Measurements from ENCODE around the gene ZNF300. TPM values are rescaled to one million over a fixed set of nuclear protein-coding genes. Genes with fewer than 3 reads are reported as not detected.

ZNF300 gene
- 1 to 10 TPM in 5 of 6 donors, under 1 TPM in 1; 0.89 to 3.9 (median 1.8) TPM for polyA plus RNA-seq (ENCODE audit: low read depth in 6 of 6)

GRCh38 chr5:150904479-150905311 lies at the start of gene ZNF300:
Gene ZNF300 (minus strand): TSS chr5:150904980. CDS start chr5:150903155, 1,825 bp downstream.
- Mint-ChIP-seq H3K36me3 (peaks cover 23 to 33% of the 10 kb centered on the region in 2 donors), H3K4me1 (peaks cover 9 to 14% (median 14%) of the 10 kb centered on the region in 3 donors), H3K27ac (peak within 1 kb of the TSS; percentile 58 to 98 (median 96)), H3K27me3 (peaks cover 24 to 30% (median 26%) of the 10 kb centered on the region in 3 donors), H3K9me3 (peaks cover 23 to 87% (median 59%) of the 10 kb centered on the region in 7 donors), H3K4me3 (peak within 1 kb of the TSS; percentile 84 to 97 (median 93))
- peak; percentile 69 for DNase-seq
- peak; percentile 97 to 98 for ATAC-seq (ENCODE audit: low read depth in 2 of 2)

GRCh38 chr5:150948539-150948938 lies 43.8 kb upstream of the ZNF300 start:
- peaks cover 14 to 100% (median 85%) of the 10 kb centered on the region in 7 donors for H3K9me3 Mint-ChIP-seq
- H3K27me3 Mint-ChIP-seq: peaks cover 20 to 45% (median 34%) of the 10 kb centered on the region in 3 donors
- no peak overlapping the region for H3K27ac Mint-ChIP-seq
- ATAC-seq (ENCODE audit: low read depth in 2 of 2): no peak
- H3K36me3 Mint-ChIP-seq: peaks cover 46 to 50% of the 10 kb centered on the region in 2 donors
- DNase-seq: no peak
- no peak overlapping the region for H3K4me3 Mint-ChIP-seq
- peaks cover 0 to 4% (median 3%) of the 10 kb centered on the region in 3 donors for H3K4me1 Mint-ChIP-seq

GRCh38 chr5:150946351-150946905 lies 41.6 kb upstream of the ZNF300 start:
- DNase-seq: no peak
- H3K4me3 Mint-ChIP-seq: peak overlapping the region in 5 of 8 donors; percentile 36 to 82 (median 52)
- peaks cover 37 to 40% of the 10 kb centered on the region in 2 donors for H3K36me3 Mint-ChIP-seq
- no peak for ATAC-seq (ENCODE audit: low read depth in 2 of 2)
- H3K4me1 Mint-ChIP-seq: peaks cover 0 to 4% (median 3%) of the 10 kb centered on the region in 3 donors
- no peak overlapping the region for H3K27ac Mint-ChIP-seq
- H3K9me3 Mint-ChIP-seq: peaks cover 16 to 100% (median 72%) of the 10 kb centered on the region in 7 donors
- peaks cover 26 to 49% (median 46%) of the 10 kb centered on the region in 3 donors for H3K27me3 Mint-ChIP-seq

GRCh38 chr5:150945947-150946346 lies 41.2 kb upstream of the ZNF300 start:
- DNase-seq (no peak), ATAC-seq (ENCODE audit: low read depth in 2 of 2) (no peak)
- peaks cover 0 to 4% (median 3%) of the 10 kb centered on the region in 3 donors for H3K4me1 Mint-ChIP-seq
- peaks cover 35 to 37% of the 10 kb centered on the region in 2 donors for H3K36me3 Mint-ChIP-seq
- peak overlapping the region in 1 of 6 donors; percentile 8 for H3K27ac Mint-ChIP-seq
- peak overlapping the region in 4 of 8 donors; percentile 26 to 82 (median 52) for H3K4me3 Mint-ChIP-seq
- H3K27me3 Mint-ChIP-seq: peaks cover 26 to 51% (median 49%) of the 10 kb centered on the region in 3 donors
- peaks cover 16 to 100% (median 67%) of the 10 kb centered on the region in 7 donors for H3K9me3 Mint-ChIP-seq

GRCh38 chr5:150945486-150945885 lies 40.7 kb upstream of the ZNF300 start:
- no peak for ATAC-seq (ENCODE audit: low read depth in 2 of 2)
- Mint-ChIP-seq H3K36me3 (peaks cover 31 to 38% of the 10 kb centered on the region in 2 donors), H3K27me3 (peaks cover 26 to 56% (median 49%) of the 10 kb centered on the region in 3 donors), H3K4me3 (no peak overlapping the region), H3K4me1 (peaks cover 0 to 4% (median 3%) of the 10 kb centered on the region in 3 donors), H3K9me3 (peaks cover 16 to 100% (median 67%) of the 10 kb centered on the region in 7 donors), H3K27ac (no peak overlapping the region)
- DNase-seq: no peak

- peaks cover 9 to 97% (median 84%) of the 10 kb centered on the region in 7 donors for H3K9me3 Mint-ChIP-seq
- no peaks in the 10 kb centered on the region for H3K4me1 Mint-ChIP-seq
- peaks cover 0 to 6% (median 0%) of the 10 kb centered on the region in 3 donors for H3K27me3 Mint-ChIP-seq
- no peak overlapping the region for H3K27ac Mint-ChIP-seq
- no peak overlapping the region for H3K4me3 Mint-ChIP-seq
- DNase-seq (no peak), ATAC-seq (ENCODE audit: low read depth in 2 of 2) (no peak)
- peaks cover 29 to 43% of the 10 kb centered on the region in 2 donors for H3K36me3 Mint-ChIP-seq
Observed at GRCh38 chr5:150931368-150931965, 26.7 kb upstream of the ZNF300 start.

GRCh38 chr5:150918613-150919012 lies 13.8 kb upstream of the ZNF300 start:
- Mint-ChIP-seq H3K27ac (no peak overlapping the region), H3K9me3 (peaks cover 11 to 91% (median 62%) of the 10 kb centered on the region in 7 donors), H3K4me3 (no peak overlapping the region), H3K27me3 (peaks cover 8 to 42% (median 27%) of the 10 kb centered on the region in 3 donors), H3K36me3 (peaks cover 24 to 28% of the 10 kb centered on the region in 2 donors), H3K4me1 (no peaks in the 10 kb centered on the region)
- ATAC-seq (ENCODE audit: low read depth in 2 of 2): no peak
- DNase-seq: no peak

- no peak overlapping the region for H3K27ac Mint-ChIP-seq
- H3K27me3 Mint-ChIP-seq: peaks cover 0 to 33% (median 23%) of the 10 kb centered on the region in 3 donors
- peaks cover 27 to 38% of the 10 kb centered on the region in 2 donors for H3K36me3 Mint-ChIP-seq
Observed at GRCh38 chr5:150912312-150912814, 7.6 kb upstream of the ZNF300 start.

GRCh38 chr5:150905312-150905683 lies 518 bp upstream of the ZNF300 start:
- DNase-seq (no peak), ATAC-seq (ENCODE audit: low read depth in 2 of 2) (no peak)
- Mint-ChIP-seq H3K36me3 (peaks cover 27 to 29% of the 10 kb centered on the region in 2 donors), H3K27ac (peak overlapping the region in 2 of 6 donors; percentile 86 to 96), H3K27me3 (peaks cover 21 to 27% (median 25%) of the 10 kb centered on the region in 3 donors), H3K4me3 (peak overlapping the region; percentile 84 to 97 (median 93)), H3K9me3 (peaks cover 20 to 87% (median 59%) of the 10 kb centered on the region in 7 donors), H3K4me1 (peaks cover 9 to 14% (median 14%) of the 10 kb centered on the region in 3 donors)

More at GRCh38 chr5:150912312-150912814, 7.6 kb upstream of the ZNF300 start:
- Mint-ChIP-seq H3K9me3 (peaks cover 19 to 89% (median 64%) of the 10 kb centered on the region in 7 donors), H3K4me1 (no peaks in the 10 kb centered on the region), H3K4me3 (no peak overlapping the region)
- ATAC-seq (ENCODE audit: low read depth in 2 of 2) (no peak), DNase-seq (no peak)

GRCh38 chr5:150901446-150901845 lies 3.3 kb downstream of the ZNF300 start:
- DNase-seq: no peak
- ATAC-seq (ENCODE audit: low read depth in 2 of 2): no peak
- H3K4me1 Mint-ChIP-seq: peaks cover 9 to 14% (median 14%) of the 10 kb centered on the region in 3 donors
- H3K36me3 Mint-ChIP-seq: peaks cover 46 to 63% of the 10 kb centered on the region in 2 donors
- no peak overlapping the region for H3K27ac Mint-ChIP-seq
- peaks cover 22 to 30% (median 26%) of the 10 kb centered on the region in 3 donors for H3K27me3 Mint-ChIP-seq
- H3K9me3 Mint-ChIP-seq: peaks cover 35 to 95% (median 73%) of the 10 kb centered on the region in 7 donors
- no peak overlapping the region for H3K4me3 Mint-ChIP-seq

- no peak for ATAC-seq (ENCODE audit: low read depth in 2 of 2)
- H3K9me3 Mint-ChIP-seq: peaks cover 35 to 100% (median 89%) of the 10 kb centered on the region in 7 donors
- DNase-seq: no peak
- H3K4me1 Mint-ChIP-seq: no peaks in the 10 kb centered on the region
- peaks cover 50 to 72% of the 10 kb centered on the region in 2 donors for H3K36me3 Mint-ChIP-seq
- no peak overlapping the region for H3K4me3 Mint-ChIP-seq
- no peak overlapping the region for H3K27ac Mint-ChIP-seq
- H3K27me3 Mint-ChIP-seq: peaks cover 5 to 8% (median 6%) of the 10 kb centered on the region in 3 donors
Observed at GRCh38 chr5:150895431-150896428, 9.1 kb downstream of the ZNF300 start.

GRCh38 chr5:150879358-150879757 lies 25.4 kb downstream of the ZNF300 start:
- no peak overlapping the region for H3K27ac Mint-ChIP-seq
- H3K4me3 Mint-ChIP-seq: no peak overlapping the region
- DNase-seq (no peak), ATAC-seq (ENCODE audit: low read depth in 2 of 2) (no peak)
- no peaks in the 10 kb centered on the region for H3K4me1 Mint-ChIP-seq
- H3K27me3 Mint-ChIP-seq: peaks cover 6 to 14% (median 14%) of the 10 kb centered on the region in 3 donors
- peaks cover 0 to 12% of the 10 kb centered on the region in 2 donors for H3K36me3 Mint-ChIP-seq
- H3K9me3 Mint-ChIP-seq: peaks cover 4 to 39% (median 31%) of the 10 kb centered on the region in 7 donors

Measured in naive B cell (primary cell).